Mucosa of stomach (tissue), 1 donor: ENCODE data around the gene KCNJ6.
"Not testable (repeated sequence)": the region's sequence is repeated elsewhere in the genome, so short reads cannot be mapped to it uniquely, and the experiment has no call there.

Experiments
- H3K27me3 ChIP-seq: one replicate; pipeline ENCODE4 v1.7.0; 2013; ENCODE audit warnings: mild to moderate bottlenecking, low read length; ENCODE audit not compliant: control insufficient read depth, insufficient read depth
- H3K36me3 ChIP-seq: one replicate; pipeline ENCODE4 v1.7.0; 2013; ENCODE audit warnings: low read length; ENCODE audit not compliant: control insufficient read depth, insufficient read depth
- H3K4me1 ChIP-seq: one replicate; pipeline ENCODE4 v1.7.0; 2013; ENCODE audit warnings: mild to moderate bottlenecking, low read length; ENCODE audit not compliant: control insufficient read depth, insufficient read depth
- H3K4me3 ChIP-seq: one replicate; pipeline ENCODE4 v1.7.0; 2013; ENCODE audit warnings: low read length
- H3K9ac ChIP-seq: one replicate; pipeline ENCODE4 v1.7.0; 2013; ENCODE audit warnings: mild to moderate bottlenecking, low read length, moderate library complexity
- H3K9me3 ChIP-seq: one replicate; pipeline ENCODE4 v1.7.0; 2013; ENCODE audit warnings: mild to moderate bottlenecking, low read length, moderate library complexity; ENCODE audit not compliant: control insufficient read depth
- donor health status: Pancreatic carcinoma.

Gene KCNJ6

GRCh38 chr21:37734846-37735245, 181.4 kb downstream of the KCNJ6 start:
- Histone ChIP-seq H3K27me3 (no peaks in the 10 kb centered on the region), H3K9me3 (no peaks in the 10 kb centered on the region), H3K9ac (no peak overlapping the region), H3K4me1 (no peaks in the 10 kb centered on the region), H3K36me3 (no peaks in the 10 kb centered on the region), H3K4me3 (no peak overlapping the region)

GRCh38 chr21:37732927-37733326, 183.3 kb downstream of the KCNJ6 start:
- Histone ChIP-seq H3K36me3 (no peaks in the 10 kb centered on the region), H3K9ac (no peak overlapping the region), H3K4me3 (no peak overlapping the region), H3K27me3 (no peaks in the 10 kb centered on the region), H3K9me3 (no peaks in the 10 kb centered on the region), H3K4me1 (no peaks in the 10 kb centered on the region)

GRCh38 chr21:37724201-37724600, 192.1 kb downstream of the KCNJ6 start:
- Histone ChIP-seq H3K4me1 (no peaks in the 10 kb centered on the region), H3K9me3 (no peaks in the 10 kb centered on the region), H3K9ac (no peak overlapping the region), H3K27me3 (no peaks in the 10 kb centered on the region), H3K4me3 (no peak overlapping the region), H3K36me3 (no peaks in the 10 kb centered on the region)

- no peaks in the 10 kb centered on the region for H3K27me3 ChIP-seq
- H3K4me1 ChIP-seq = no peaks in the 10 kb centered on the region
- H3K36me3 ChIP-seq = no peaks in the 10 kb centered on the region
- H3K9me3 ChIP-seq = no peaks in the 10 kb centered on the region
- no peak overlapping the region for H3K9ac ChIP-seq
- H3K4me3 ChIP-seq = no peak overlapping the region
Observed at GRCh38 chr21:37717534-37717933, 198.7 kb downstream of the KCNJ6 start.

- H3K9ac ChIP-seq, H3K36me3 ChIP-seq, H3K27me3 ChIP-seq, H3K9me3 ChIP-seq, H3K4me3 ChIP-seq, H3K4me1 ChIP-seq: not testable (repeated sequence)
Observed at GRCh38 chr21:37712569-37712934, 203.7 kb downstream of the KCNJ6 start.

- Histone ChIP-seq H3K4me1 (no peaks in the 10 kb centered on the region), H3K4me3 (no peak overlapping the region), H3K9me3 (no peaks in the 10 kb centered on the region), H3K36me3 (no peaks in the 10 kb centered on the region), H3K9ac (no peak overlapping the region), H3K27me3 (no peaks in the 10 kb centered on the region)
Observed at GRCh38 chr21:37711836-37712568, 204.3 kb downstream of the KCNJ6 start.

- Histone ChIP-seq H3K4me3 (no peak overlapping the region), H3K9ac (no peak overlapping the region), H3K36me3 (no peaks in the 10 kb centered on the region), H3K9me3 (no peaks in the 10 kb centered on the region), H3K27me3 (no peaks in the 10 kb centered on the region), H3K4me1 (no peaks in the 10 kb centered on the region)
Observed at GRCh38 chr21:37711286-37711829, 204.9 kb downstream of the KCNJ6 start.

- no peak overlapping the region for H3K9ac ChIP-seq
- H3K4me3 ChIP-seq = no peak overlapping the region
- H3K9me3 ChIP-seq = no peaks in the 10 kb centered on the region
- H3K4me1 ChIP-seq = no peaks in the 10 kb centered on the region
- no peaks in the 10 kb centered on the region for H3K36me3 ChIP-seq
- H3K27me3 ChIP-seq = no peaks in the 10 kb centered on the region
Observed at GRCh38 chr21:37710546-37711285, 205.5 kb downstream of the KCNJ6 start.

GRCh38 chr21:37704751-37705150, 211.5 kb downstream of the KCNJ6 start:
- H3K4me3 ChIP-seq = no peak overlapping the region
- H3K36me3 ChIP-seq = no peaks in the 10 kb centered on the region
- no peak overlapping the region for H3K9ac ChIP-seq
- no peaks in the 10 kb centered on the region for H3K27me3 ChIP-seq
- H3K9me3 ChIP-seq = no peaks in the 10 kb centered on the region
- no peaks in the 10 kb centered on the region for H3K4me1 ChIP-seq

- no peak overlapping the region for H3K4me3 ChIP-seq
- H3K36me3 ChIP-seq = no peaks in the 10 kb centered on the region
- H3K27me3 ChIP-seq = no peaks in the 10 kb centered on the region
- H3K4me1 ChIP-seq = no peaks in the 10 kb centered on the region
- H3K9ac ChIP-seq = no peak overlapping the region
- H3K9me3 ChIP-seq = no peaks in the 10 kb centered on the region
Observed at GRCh38 chr21:37702241-37702640, 214.0 kb downstream of the KCNJ6 start.

GRCh38 chr21:37700641-37701202, 215.5 kb downstream of the KCNJ6 start:
- no peaks in the 10 kb centered on the region for H3K4me1 ChIP-seq
- H3K9ac ChIP-seq = no peak overlapping the region
- no peaks in the 10 kb centered on the region for H3K9me3 ChIP-seq
- no peak overlapping the region for H3K4me3 ChIP-seq
- no peaks in the 10 kb centered on the region for H3K27me3 ChIP-seq
- H3K36me3 ChIP-seq = no peaks in the 10 kb centered on the region

GRCh38 chr21:37699024-37699775, 217.1 kb downstream of the KCNJ6 start:
- Histone ChIP-seq H3K36me3 (no peaks in the 10 kb centered on the region), H3K9me3 (no peaks in the 10 kb centered on the region), H3K4me3 (no peak overlapping the region), H3K9ac (no peak overlapping the region), H3K27me3 (no peaks in the 10 kb centered on the region), H3K4me1 (no peaks in the 10 kb centered on the region)
